ENCODE results near the gene TIPRL. TPM values are rescaled to one million over a fixed set of nuclear protein-coding genes. Genes with fewer than 3 reads are reported as not detected.

TIPRL gene
- total and polyA plus RNA-seq, 2 experiments from 2014 or later: 44.2 to 47.6 TPM

DNA sequence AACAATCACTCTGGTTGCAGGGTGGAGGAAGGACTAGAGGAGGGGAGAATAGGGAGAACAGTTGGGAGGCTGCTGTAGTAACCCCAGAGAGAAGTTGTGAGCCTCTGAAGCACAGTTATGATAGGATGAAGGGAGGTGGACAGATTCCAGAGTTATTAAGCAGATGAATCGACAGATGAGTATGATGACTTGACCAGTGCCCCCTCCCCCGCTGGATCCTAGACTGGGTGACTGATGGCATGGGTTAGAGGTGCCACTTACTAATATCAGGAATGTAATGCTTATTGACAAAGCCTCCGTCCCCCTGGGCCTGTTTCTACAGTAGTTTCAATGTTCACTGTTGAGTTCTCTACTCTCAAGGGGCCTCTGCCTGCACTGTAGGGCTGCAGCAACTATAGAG, 14.0 kb upstream of the TIPRL start:
- Histone ChIP-seq H3K27me3 (no peaks in the 10 kb centered on the region), H3K9me2 (replicated peaks; ENCODE audit: insufficient read depth) (no peaks in the 10 kb centered on the region), H4K20me1 (ENCODE audit: insufficient read depth, poor library complexity, severe bottlenecking) (no peaks in the 10 kb centered on the region), H3K9me3 (ENCODE audit: low read depth) (no peaks in the 10 kb centered on the region), H3K4me3 (no peak overlapping the region), H3K4me1 (ENCODE audit: insufficient read depth) (no peaks in the 10 kb centered on the region), H3K4me2 (no peak overlapping the region), H2AFZ (no peak overlapping the region), H3K36me3 (replicated peaks; ENCODE audit: insufficient read depth, low read depth) (no peaks in the 10 kb centered on the region), H3K27ac (no peak overlapping the region), H3K79me2 (no peaks in the 10 kb centered on the region)
- TF ChIP-seq, protein P1, sequence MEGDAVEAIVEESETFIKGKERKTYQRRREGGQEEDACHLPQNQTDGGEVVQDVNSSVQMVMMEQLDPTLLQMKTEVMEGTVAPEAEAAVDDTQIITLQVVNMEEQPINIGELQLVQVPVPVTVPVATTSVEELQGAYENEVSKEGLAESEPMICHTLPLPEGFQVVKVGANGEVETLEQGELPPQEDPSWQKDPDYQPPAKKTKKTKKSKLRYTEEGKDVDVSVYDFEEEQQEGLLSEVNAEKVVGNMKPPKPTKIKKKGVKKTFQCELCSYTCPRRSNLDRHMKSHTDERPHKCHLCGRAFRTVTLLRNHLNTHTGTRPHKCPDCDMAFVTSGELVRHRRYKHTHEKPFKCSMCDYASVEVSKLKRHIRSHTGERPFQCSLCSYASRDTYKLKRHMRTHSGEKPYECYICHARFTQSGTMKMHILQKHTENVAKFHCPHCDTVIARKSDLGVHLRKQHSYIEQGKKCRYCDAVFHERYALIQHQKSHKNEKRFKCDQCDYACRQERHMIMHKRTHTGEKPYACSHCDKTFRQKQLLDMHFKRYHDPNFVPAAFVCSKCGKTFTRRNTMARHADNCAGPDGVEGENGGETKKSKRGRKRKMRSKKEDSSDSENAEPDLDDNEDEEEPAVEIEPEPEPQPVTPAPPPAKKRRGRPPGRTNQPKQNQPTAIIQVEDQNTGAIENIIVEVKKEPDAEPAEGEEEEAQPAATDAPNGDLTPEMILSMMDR (IDR thresholded peaks at IDR 0.05; ENCODE audit: poor library complexity): no peak
- TF ChIP-seq EZH2 (IDR thresholded peaks at IDR 0.05; ENCODE audit: borderline replicate concordance) (no peak), EZH2phosphoT487 (IDR thresholded peaks at IDR 0.05; ENCODE audit: low read depth, severe bottlenecking, unreplicated experiment) (no peak)
- WGBS (ENCODE audit: low lambda C conversion rate, missing lambda C conversion rate): 91% methylated on average over 3 of the region's 3 CpGs
- DNase-seq (ENCODE audit: low spot score): no peak

- no peaks in the 10 kb centered on the region for H3K9me2 ChIP-seq (replicated peaks; ENCODE audit: insufficient read depth)
- H3K4me2 ChIP-seq: no peak overlapping the region
- no peaks in the 10 kb centered on the region for H3K4me1 ChIP-seq (ENCODE audit: insufficient read depth)
- H4K20me1 ChIP-seq (ENCODE audit: insufficient read depth, poor library complexity, severe bottlenecking): no peaks in the 10 kb centered on the region
- no peak overlapping the region for H2AFZ ChIP-seq
- no peak overlapping the region for H3K27ac ChIP-seq
- TF ChIP-seq EZH2phosphoT487 (IDR thresholded peaks at IDR 0.05; ENCODE audit: low read depth, severe bottlenecking, unreplicated experiment) (no peak), EZH2 (IDR thresholded peaks at IDR 0.05; ENCODE audit: borderline replicate concordance) (no peak)
- TF ChIP-seq, protein P1 (IDR thresholded peaks at IDR 0.05; ENCODE audit: poor library complexity): no peak
- no peaks in the 10 kb centered on the region for H3K27me3 ChIP-seq
- no peak for DNase-seq (ENCODE audit: low spot score)
- whole genome bisulfite sequencing (ENCODE audit: low lambda C conversion rate, missing lambda C conversion rate): 39% methylated on average over 2 of the region's 2 CpGs
- no peaks in the 10 kb centered on the region for H3K79me2 ChIP-seq
- H3K9me3 ChIP-seq (ENCODE audit: low read depth): no peaks in the 10 kb centered on the region
- no peaks in the 10 kb centered on the region for H3K36me3 ChIP-seq (replicated peaks; ENCODE audit: insufficient read depth, low read depth)
- no peak overlapping the region for H3K4me3 ChIP-seq
Measured at GRCh38 chr1:168167806-168168205, 11.0 kb upstream of the TIPRL start.

- Histone ChIP-seq H3K27ac (no peak overlapping the region), H4K20me1 (ENCODE audit: insufficient read depth, poor library complexity, severe bottlenecking) (no peaks in the 10 kb centered on the region), H3K9me3 (ENCODE audit: low read depth) (no peaks in the 10 kb centered on the region), H3K79me2 (no peaks in the 10 kb centered on the region), H3K36me3 (replicated peaks; ENCODE audit: insufficient read depth, low read depth) (no peaks in the 10 kb centered on the region), H3K4me3 (no peak overlapping the region), H3K27me3 (no peaks in the 10 kb centered on the region), H3K4me1 (ENCODE audit: insufficient read depth) (no peaks in the 10 kb centered on the region), H2AFZ (no peak overlapping the region), H3K4me2 (no peak overlapping the region), H3K9me2 (replicated peaks; ENCODE audit: insufficient read depth) (no peaks in the 10 kb centered on the region)
- TF ChIP-seq, protein P1 (IDR thresholded peaks at IDR 0.05; ENCODE audit: poor library complexity): no peak
- no peak for TF ChIP-seq EZH2phosphoT487 (IDR thresholded peaks at IDR 0.05; ENCODE audit: low read depth, severe bottlenecking, unreplicated experiment)
- TF ChIP-seq EZH2 (IDR thresholded peaks at IDR 0.05; ENCODE audit: borderline replicate concordance): no peak
- WGBS (ENCODE audit: low lambda C conversion rate, missing lambda C conversion rate): 79% methylated on average over 6 of the region's 7 CpGs
- DNase-seq (ENCODE audit: low spot score): no peak
Measured at GRCh38 chr1:168170564-168171508, 7.9 kb upstream of the TIPRL start.
